B cell (primary cell): ENCODE results near the gene LAMC3.

Source experiments
- EZH2 ChIP-seq: IDR thresholded peaks from 2 replicates; pipeline ENCODE4 v1.6.1; 2012; ENCODE audit warnings: borderline replicate concordance, low read depth, mild to moderate bottlenecking, moderate library complexity, low read length; ENCODE audit not compliant: insufficient read depth, poor library complexity, severe bottlenecking
- TF ChIP-seq, protein P1 (sequence below): fragments of 200-600 bp; IDR thresholded peaks from one replicate; pipeline ENCODE4 v1.8.0; 2022; ENCODE audit warnings: antibody characterized with exemption, mild to moderate bottlenecking

DNA sequence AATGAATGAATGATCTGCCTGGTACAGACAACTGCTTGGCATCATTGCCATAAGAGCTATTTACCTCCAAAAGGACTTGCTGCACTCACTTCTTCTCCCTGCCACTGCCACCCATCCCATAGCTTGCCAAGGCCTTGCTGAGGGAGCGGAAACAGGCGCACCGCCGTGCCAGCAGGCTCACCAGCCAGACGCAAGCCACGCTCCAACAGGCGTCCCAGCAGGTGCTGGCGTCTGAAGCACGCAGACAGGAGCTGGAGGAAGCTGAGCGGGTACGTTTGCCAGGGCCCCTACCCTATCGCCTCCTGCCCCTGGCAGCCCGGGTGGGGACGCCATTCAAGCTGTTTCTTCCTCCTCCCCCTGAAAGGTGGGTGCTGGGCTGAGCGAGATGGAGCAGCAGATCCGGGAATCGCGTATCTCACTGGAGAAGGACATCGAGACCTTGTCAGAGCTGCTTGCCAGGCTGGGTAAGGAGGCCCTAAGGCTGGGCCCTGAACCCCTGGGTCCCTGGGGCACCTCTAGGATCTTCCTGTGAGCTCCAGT, 78.5 kb downstream of the LAMC3 start:
- TF ChIP-seq EZH2: no peak
- TF ChIP-seq, protein P1, sequence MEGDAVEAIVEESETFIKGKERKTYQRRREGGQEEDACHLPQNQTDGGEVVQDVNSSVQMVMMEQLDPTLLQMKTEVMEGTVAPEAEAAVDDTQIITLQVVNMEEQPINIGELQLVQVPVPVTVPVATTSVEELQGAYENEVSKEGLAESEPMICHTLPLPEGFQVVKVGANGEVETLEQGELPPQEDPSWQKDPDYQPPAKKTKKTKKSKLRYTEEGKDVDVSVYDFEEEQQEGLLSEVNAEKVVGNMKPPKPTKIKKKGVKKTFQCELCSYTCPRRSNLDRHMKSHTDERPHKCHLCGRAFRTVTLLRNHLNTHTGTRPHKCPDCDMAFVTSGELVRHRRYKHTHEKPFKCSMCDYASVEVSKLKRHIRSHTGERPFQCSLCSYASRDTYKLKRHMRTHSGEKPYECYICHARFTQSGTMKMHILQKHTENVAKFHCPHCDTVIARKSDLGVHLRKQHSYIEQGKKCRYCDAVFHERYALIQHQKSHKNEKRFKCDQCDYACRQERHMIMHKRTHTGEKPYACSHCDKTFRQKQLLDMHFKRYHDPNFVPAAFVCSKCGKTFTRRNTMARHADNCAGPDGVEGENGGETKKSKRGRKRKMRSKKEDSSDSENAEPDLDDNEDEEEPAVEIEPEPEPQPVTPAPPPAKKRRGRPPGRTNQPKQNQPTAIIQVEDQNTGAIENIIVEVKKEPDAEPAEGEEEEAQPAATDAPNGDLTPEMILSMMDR: no peak
